ENCODE measurements around the gene TMEM80. TPM values are rescaled to one million over a fixed set of nuclear protein-coding genes. Genes with fewer than 3 reads are reported as not detected.
A peak's percentile ranks its signal among the peaks of the same experiment; 100 is the strongest.

TMEM80 gene
- polyA plus RNA-seq, 1 experiment: 19.5 TPM

DNA sequence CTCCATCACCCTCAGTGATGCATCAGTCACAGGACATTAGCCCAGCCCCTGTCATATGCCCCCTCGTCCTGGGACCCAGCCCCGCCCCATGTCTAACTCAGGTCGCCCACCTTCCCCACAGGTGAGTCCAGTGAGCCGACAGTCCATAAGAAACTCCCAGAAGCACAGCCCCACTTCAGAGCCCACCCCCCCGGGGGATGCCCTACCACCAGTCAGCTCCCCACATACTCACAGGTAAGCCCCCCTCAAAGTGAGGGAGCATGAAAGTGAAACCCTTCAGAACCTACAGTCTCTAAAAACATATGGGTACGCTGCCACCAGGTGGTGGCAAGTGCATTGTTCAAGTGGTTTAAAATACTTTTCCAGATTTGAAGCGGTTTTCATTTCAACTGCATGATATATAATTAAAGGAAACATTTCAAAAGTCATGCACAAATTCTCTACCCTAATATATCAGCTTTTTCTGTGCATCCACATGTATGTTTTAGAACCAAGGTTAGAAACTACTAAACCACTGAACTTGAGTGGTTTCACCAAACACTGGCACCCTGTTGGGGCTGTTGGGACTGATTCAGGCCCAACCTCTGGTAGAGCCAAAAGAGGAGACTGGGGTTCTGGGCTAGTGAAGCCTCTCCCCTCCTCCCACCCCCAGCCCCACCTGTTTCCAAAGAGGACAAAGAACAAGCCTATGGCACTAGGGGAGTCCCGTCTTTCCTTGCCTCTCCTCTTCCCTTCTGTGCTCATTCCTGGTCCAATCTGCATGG lies 27.7 kb downstream of the TMEM80 start:
- DNase-seq (ENCODE audit: low read depth): no peak
- Histone ChIP-seq H3K4me3 (ENCODE audit: low read depth, low read length) (no peak overlapping the region), H3K36me3 (ENCODE audit: control insufficient read depth, insufficient read depth, low read length) (peaks cover 4% of the 10 kb centered on the region), H3K27me3 (ENCODE audit: control insufficient read depth, insufficient read depth, low read length) (no peaks in the 10 kb centered on the region)
- ChIA-PET CTCF (interaction anchor here (0.6 to 6.9 kb wide), 17 partner anchors 16 to 169 kb away, joined by 3 to 43 read pairs (median 4); partner anchors contain the start of genes TALDO1 and TMEM80), POLR2A (interaction anchor here (0.6 kb wide), 1 partner anchor 58 kb away, joined by 5 read pairs; no protein-coding TSS in a partner anchor)
- TF ChIP-seq, protein P1, sequence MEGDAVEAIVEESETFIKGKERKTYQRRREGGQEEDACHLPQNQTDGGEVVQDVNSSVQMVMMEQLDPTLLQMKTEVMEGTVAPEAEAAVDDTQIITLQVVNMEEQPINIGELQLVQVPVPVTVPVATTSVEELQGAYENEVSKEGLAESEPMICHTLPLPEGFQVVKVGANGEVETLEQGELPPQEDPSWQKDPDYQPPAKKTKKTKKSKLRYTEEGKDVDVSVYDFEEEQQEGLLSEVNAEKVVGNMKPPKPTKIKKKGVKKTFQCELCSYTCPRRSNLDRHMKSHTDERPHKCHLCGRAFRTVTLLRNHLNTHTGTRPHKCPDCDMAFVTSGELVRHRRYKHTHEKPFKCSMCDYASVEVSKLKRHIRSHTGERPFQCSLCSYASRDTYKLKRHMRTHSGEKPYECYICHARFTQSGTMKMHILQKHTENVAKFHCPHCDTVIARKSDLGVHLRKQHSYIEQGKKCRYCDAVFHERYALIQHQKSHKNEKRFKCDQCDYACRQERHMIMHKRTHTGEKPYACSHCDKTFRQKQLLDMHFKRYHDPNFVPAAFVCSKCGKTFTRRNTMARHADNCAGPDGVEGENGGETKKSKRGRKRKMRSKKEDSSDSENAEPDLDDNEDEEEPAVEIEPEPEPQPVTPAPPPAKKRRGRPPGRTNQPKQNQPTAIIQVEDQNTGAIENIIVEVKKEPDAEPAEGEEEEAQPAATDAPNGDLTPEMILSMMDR (IDR thresholded peaks at IDR 0.05; ENCODE audit: insufficient read depth, low read depth, low read length): peak; percentile 62

DNA sequence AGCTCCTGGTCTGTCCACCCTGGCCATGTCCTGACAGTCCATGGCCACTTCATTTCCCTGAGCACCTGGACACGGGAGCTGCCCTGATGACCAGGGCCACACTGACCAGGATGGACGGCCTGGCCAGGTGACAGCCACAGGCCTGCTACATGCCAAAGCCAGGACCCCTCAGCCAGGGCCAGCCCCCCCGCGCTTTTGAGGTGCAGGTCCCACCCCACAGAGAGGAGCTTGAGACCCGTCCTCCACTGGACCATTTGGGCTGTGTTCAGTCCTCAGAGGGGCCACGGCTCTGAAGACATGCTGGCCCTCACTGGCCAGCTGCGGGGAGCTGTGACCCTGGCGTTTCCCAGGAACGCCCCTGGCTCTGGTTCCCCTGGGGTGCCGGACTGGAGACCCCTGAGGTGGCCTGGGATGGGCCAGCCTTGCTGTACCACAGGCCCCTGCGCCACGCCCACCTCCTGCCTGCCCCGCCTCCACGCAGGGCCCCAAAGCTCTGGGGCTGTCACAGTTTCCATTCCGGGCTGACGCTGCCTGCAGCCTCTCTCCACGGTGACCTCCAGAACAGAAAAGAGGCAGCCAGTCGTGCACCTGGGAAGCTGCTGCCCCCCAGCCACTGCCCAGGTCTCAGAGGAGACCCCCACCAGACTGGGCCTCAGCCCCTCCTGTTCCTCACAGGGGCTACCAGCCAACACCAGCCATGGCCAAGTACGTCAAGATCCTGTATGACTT lies 28.6 kb downstream of the TMEM80 start:
- ChIA-PET POLR2A (no interaction called here), CTCF (interaction anchor here (0.6 to 6.9 kb wide), 14 partner anchors 15 to 170 kb away, joined by 3 to 43 read pairs (median 4); partner anchors contain the start of genes TALDO1 and TMEM80)
- Histone ChIP-seq H3K4me3 (ENCODE audit: low read depth, low read length) (no peak overlapping the region), H3K27me3 (ENCODE audit: control insufficient read depth, insufficient read depth, low read length) (no peaks in the 10 kb centered on the region), H3K36me3 (ENCODE audit: control insufficient read depth, insufficient read depth, low read length) (peaks cover 4% of the 10 kb centered on the region)
- TF ChIP-seq, protein P1 (IDR thresholded peaks at IDR 0.05; ENCODE audit: insufficient read depth, low read depth, low read length): no peak
- no peak for DNase-seq (ENCODE audit: low read depth)

DNA sequence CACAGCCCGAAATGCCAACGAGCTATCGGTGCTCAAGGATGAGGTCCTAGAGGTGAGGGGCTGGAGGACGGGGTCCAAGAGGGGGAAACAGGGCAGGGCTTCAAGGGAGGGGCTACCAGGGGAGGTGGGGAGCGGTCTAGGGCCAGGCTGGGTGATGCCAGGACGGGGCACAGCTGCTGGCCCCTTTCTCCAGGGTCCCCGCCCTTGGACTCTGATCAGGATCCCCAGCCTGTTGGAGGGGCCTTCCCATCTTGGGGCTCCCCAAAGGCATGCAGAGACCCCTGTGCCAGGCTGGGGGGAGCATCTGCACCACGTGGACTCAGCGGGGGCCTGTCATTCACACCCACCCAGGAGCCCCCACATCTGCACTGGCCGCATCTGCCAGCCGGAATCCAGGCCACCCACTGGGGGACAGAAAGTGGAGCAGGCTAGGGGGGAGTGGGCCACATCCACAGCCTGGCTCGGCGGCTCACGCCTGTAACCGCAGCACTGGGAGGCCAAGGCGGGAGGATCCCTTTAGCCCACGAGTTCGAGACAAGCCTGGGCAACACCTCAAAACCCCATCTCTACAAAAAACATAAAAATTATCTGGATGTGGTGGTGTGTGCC lies 29.3 kb downstream of the TMEM80 start:
- no peak for DNase-seq (ENCODE audit: low read depth)
- CTCF ChIA-PET: interaction anchor here (1.4 to 6.9 kb wide), 4 partner anchors 28 to 171 kb away, joined by 3 to 43 read pairs (median 16); partner anchors contain the start of gene TMEM80
- Histone ChIP-seq H3K27me3 (ENCODE audit: control insufficient read depth, insufficient read depth, low read length) (no peaks in the 10 kb centered on the region), H3K4me3 (ENCODE audit: low read depth, low read length) (no peak overlapping the region), H3K36me3 (ENCODE audit: control insufficient read depth, insufficient read depth, low read length) (peaks cover 4% of the 10 kb centered on the region)
- POLR2A ChIA-PET: no interaction called here
- TF ChIP-seq, protein P1 (IDR thresholded peaks at IDR 0.05; ENCODE audit: insufficient read depth, low read depth, low read length): no peak

DNA sequence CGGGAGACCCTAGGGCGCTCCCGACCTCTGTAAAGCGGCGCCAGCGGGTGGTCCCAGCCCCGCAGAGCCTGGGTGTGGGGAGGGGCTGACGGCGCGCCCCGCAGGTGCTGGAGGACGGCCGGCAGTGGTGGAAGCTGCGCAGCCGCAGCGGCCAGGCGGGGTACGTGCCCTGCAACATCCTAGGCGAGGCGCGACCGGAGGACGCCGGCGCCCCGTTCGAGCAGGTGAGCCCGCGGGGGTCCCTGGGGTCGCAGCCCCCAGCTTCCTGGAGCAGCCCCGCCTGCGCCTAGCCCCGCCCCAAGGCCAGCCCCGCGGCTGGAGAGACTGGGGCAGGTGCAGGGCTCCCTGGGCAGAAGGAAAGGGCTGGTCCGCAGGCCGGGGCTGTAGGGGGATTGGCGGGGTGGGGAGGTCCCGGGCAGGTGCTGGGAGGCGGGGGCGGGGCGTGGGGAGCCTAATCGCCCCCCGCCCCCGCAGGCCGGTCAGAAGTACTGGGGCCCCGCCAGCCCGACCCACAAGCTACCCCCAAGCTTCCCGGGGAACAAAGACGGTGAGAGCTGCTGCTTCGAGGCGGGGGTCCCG lies 30.1 kb downstream of the TMEM80 start:
- no peaks in the 10 kb centered on the region for H3K27me3 ChIP-seq (ENCODE audit: control insufficient read depth, insufficient read depth, low read length)
- no peak for DNase-seq (ENCODE audit: low read depth)
- POLR2A ChIA-PET: interaction anchor here (0.6 kb wide), 1 partner anchor 256 kb away, joined by 3 read pairs; no protein-coding TSS in a partner anchor
- H3K36me3 ChIP-seq (ENCODE audit: control insufficient read depth, insufficient read depth, low read length): peaks cover 2% of the 10 kb centered on the region; the same call in 1 of the 2 replicates
- CTCF ChIA-PET: interaction anchor here (0.6 to 6.9 kb wide), 10 partner anchors 15 to 172 kb away, joined by 3 to 43 read pairs (median 18); partner anchors contain the start of genes DEAF1, EPS8L2, TALDO1 and TMEM80
- H3K4me3 ChIP-seq (ENCODE audit: low read depth, low read length): no peak overlapping the region
- TF ChIP-seq, protein P1 (IDR thresholded peaks at IDR 0.05; ENCODE audit: insufficient read depth, low read depth, low read length): no peak

Data from BJ (cell line).